PC-3 (cell line): ENCODE data around the gene CD300LG.

Experiments
- CTCF ChIP-seq: fragments of 300-600 bp; sonication (generic); conservative IDR thresholded peaks from 2 replicates; pipeline ENCODE4 v1.5.1; 2017; ENCODE audit warnings: antibody characterized with exemption, low read depth, mild to moderate bottlenecking, low read length
- EZH2 ChIP-seq: fragments of 300-600 bp; sonication (generic); IDR thresholded peaks from one replicate; pipeline ENCODE4 v1.6.1; 2017; ENCODE audit warnings: antibody characterized with exemption, mild to moderate bottlenecking, low read length; ENCODE audit not compliant: unreplicated experiment

DNA sequence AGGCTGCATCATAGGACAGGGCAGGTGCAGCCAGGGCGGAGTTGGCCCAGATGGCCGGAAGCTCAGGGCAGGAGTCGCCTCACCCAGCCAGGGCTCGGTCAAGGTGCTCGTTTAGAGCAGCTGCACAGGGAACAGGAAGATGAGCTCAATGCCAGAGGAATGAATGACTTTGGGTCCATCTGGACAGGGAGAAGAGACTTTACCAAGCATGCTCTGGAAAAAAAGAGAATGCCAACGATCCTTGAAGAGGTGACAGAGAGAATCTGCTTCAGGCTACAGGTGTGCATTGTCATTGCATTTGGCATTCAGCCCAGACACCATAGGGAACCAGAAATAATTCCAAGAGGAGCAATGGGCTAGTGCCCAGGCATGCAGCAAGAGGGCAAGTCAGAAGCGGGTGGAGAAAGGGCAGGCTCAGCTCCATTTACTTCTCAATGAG is 7.3 kb upstream of the CD300LG start:
- no peak for TF ChIP-seq CTCF
- TF ChIP-seq EZH2, result no peak
